Stimulated activated CD4-positive, alpha-beta T cell treated with anti-CD3 and anti-CD28 coated beads, Interleukin-4, amount 100 ng/mL, for 4 hours (primary cell): Measurements from ENCODE around the gene SAMD4B.
"Not testable (repeated sequence)": the region's sequence is repeated elsewhere in the genome, so short reads cannot be mapped to it uniquely, and the experiment has no call there.

Source experiments
- DNase-seq, 2 experiments: peaks; one replicate each; pipeline ENCODE4 v3.0.0-alpha.2; 2020

The SAMD4B gene

DNA sequence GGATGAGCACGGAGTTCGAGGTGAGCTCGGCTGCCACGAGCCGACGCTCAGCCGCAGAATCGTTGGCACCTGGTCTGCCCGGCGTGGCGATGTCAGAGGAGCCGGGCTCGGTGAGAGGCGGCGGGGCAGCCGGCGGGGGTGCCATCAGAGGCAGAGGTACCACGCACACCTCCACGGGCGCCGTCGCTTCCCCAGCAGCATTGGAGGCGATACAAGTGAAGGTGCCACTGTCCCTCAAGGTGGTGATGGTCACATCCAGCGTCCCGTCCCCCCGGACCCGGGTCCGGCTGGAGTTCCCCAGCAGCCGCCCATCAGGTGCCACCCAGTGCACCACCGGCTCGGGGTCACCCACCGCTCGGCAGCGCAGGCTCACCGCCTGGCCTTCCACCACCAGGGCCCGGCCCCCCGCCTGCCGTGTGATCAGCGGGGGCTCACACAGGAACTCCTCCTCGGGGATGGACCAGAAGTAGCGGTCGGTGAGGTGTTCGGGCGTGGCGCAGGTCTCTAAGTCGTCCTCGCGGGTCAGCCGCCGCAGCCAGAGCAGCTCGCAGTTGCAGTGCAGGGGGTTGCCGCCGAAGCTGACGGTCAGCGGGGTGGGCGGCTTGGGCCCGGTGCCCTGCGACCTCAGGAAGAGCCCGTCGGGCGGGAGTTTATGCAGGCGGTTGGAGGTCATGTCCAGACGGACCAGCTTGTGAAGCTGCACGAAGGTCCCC, 28.0 kb upstream of the SAMD4B start:
- DNase-seq: no peak

GRCh38 chr19:39315933-39316332, 26.3 kb upstream of the SAMD4B start:
- no peak for DNase-seq

- no peak for DNase-seq
Observed at GRCh38 chr19:39316627-39317321, 25.4 kb upstream of the SAMD4B start.

GRCh38 chr19:39317476-39317875, 24.7 kb upstream of the SAMD4B start:
- DNase-seq: no peak

DNA sequence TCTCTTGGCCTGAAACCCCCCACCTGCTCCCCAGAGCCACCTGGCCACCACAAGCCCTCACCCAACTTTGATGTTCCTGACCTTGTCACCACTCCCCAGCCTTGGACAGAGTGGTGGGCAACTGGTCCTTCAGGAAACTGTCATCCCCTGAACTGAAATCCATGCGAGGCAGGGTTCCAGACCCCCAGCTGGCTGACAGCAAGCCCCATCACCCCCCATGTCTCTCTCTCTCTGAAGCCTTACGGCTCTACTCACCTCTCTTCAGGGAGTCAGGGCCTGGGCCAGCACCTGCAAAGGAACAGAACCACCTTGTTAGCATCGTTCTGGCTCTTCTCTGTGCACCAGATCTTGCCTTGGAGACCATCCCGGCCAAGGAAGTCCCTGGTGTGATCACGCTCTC, 24.1 kb upstream of the SAMD4B start:
- no peak for DNase-seq

DNA sequence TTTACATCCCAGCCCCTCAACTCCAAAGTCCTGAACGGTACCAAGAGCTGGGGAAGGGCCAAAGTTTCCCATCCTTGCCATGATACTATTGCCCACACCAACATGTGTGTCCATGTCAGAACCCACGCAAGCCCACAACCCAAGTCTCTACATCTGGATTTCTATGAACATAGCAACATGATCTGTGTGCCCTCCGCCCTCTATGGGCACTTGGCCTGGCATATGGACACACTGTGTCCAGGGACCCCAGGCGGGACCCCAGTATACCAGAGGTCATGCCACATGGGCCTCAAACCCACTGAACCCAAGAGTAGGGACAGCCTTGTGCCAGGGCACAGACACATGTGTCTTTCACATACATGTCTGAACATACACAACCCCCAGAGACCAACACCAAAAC, 23.5 kb upstream of the SAMD4B start:
- no peak for DNase-seq

DNA sequence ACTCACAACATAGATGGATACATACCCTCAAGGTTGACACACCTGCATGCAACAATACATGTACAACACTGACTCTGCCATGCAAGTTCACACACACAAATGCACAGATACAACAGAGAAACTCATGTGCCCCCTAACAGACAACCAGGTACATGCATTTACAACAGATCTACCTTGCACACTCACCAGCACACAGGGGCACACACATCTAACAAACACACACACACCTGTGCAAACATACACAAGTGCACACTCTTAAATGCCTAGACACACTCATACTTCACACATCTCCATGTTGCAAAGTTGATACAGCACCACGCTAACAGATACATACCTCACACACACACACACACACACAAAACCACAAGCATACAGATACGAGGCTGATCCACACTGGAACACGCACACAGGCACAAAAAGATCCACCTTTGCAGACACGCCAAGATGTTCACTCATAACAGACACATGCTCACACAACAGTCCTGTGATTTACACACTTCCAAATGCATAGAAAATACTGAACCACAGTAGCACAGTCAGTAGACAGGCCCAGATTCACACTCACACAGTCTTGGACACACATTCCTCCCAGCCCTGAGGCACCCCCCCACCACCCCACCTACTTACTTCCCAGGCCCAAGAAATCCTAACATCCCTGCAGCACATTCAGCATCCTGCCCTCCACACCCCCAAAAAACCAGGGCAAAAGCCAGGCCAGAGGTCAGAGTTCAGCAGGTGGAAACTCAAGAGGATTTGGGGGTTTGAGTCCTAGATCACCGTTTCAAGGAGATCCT, 22.9 kb upstream of the SAMD4B start:
- DNase-seq: no peak

GRCh38 chr19:39319892-39320248, 22.4 kb upstream of the SAMD4B start:
- no peak for DNase-seq

DNA sequence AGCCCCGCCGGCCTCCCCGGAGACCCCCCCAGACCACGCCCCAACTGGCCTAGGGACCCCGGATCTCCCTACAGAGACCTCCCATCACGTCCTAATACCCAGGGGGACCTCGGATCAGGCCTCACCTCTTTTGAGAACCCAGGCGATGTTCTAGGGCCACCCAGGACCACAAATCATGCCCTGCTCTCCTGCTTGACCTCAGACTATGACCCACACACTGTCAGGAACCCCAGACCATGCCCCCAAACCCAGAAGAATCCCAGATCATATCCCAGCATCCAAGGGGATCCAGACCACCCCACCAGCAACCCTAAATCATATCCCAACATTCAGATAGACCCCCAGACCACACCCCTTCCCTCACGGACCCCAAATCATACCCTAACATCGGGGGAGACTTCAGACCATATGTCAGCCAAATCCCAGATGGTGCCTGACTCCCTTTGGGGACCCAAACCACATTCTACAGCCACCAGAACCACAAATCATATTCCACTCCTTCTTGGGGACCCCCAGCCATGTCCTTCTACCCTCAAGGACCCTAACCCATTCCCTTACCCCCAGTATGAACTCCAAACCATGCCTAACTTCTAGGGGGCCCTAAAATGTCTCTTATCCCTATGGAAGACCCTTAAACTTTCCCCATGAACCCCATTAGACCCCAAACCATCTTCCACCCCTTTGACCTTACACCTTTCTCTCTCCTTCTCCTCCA, 20.9 kb upstream of the SAMD4B start:
- DNase-seq: no peak

DNA sequence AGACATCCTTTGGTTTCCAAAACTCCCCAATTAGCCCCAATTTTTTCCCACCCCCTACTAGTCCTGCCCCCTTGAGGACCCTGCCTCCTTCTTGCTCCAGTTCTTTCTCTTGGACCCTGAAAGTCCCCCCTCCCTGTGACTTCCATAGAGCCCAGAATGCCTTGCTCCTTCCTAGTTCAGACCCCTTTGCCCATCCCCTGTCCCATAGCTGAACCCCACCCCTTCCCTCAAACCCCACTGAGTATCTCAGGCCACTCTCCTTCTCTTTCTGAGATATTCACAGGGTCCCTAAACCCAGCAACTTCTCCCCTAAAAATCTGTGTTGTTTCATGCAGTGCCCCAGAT, 20.4 kb upstream of the SAMD4B start:
- DNase-seq: no peak

DNA sequence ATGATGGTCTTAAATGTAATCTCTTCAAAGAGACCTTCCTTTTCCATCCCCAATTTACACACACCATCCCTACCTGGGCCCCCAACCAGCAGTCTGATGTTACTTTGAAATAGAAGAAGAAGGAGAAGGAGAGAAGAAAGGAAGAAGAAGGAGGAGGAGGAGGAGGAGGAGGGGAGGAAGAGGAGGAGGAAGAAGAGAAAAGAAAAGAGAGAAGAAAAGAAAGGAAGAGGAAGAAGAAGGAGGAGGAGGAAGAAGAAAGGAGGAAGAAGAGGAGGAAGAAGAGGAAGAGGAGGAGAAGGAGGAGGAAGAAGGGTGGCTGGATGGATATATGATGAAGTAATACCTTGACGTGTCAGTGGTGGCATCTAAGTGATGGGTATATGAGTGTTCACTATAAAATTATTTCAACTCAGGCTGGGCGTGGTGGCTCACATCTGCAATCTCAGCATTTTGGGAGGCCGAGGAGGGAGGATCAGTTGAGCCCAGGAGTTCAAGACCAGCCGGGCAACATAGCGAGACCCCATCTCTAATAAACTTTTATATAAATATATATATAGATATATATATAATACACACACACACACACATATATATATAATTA, 17.9 kb upstream of the SAMD4B start:
- DNase-seq: no peak

- DNase-seq: no peak
Observed at GRCh38 chr19:39325778-39326665, 16.2 kb upstream of the SAMD4B start.

DNA sequence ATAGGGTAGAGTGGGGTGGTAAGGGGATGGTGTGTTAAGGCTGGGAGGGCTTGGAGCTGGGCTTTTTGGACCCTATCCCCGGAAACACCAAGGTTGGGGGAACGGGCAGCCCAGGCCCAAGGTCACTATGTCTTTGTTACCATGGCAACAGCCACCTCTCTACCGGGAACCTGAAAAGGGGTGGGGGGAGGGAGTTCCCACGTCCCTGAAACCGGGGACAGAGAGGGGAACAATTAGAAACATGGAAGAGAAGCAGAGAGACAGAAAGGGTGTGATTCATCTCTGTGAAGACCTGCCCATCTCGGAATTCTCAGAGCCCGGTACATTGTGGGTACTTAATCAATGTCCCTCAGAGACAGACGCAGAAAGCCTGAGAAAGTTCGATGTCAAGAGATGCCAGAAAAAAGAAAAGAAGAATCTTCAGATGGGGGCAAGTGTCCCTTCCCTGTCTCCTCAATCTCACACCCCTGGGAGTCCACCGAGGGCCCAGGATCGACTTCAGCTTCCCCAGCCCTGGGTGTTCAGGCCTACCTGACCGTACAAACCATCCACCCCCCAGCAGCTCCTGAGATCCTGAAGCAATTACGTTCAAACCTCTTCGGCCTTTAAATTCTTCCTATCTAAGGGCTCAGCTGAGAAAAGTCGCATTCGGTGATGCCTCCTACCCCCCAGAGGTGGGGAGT, 14.7 kb upstream of the SAMD4B start:
- DNase-seq: no peak

DNA sequence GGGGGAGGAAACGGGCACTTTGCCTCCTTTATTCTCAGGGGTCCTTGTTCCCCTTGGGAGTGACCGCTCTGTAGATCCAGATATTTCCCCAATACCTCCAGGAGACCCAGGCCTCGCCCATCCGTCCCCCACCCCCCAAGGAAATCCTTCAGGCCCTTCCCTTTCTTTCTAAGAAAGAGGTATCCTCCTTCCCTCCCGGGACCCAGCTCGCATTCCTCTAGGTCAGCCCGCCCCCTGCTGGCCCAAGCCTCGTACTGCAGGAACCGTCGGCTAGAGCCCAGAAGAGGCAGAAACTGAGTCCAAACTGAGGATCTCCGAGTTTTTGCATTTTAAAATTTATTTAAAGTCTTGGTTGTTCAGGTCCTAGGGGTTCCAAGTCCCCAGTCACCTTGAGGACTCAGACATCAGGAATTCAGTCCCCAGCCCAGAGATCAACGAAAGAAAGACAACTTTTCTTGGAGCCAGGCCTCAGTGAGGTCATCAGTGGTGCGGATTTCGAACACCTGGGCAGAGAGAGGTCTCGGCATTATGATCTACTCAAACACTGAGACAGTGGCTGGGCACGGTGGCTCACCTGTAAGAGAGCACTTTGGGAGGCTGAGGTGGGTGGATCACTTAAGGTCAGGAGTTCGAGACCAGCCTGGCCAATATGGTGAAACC, 14.0 kb upstream of the SAMD4B start:
- DNase-seq: peak; percentile 74 to 81

- DNase-seq: no peak
Observed at GRCh38 chr19:39329948-39330347, 12.3 kb upstream of the SAMD4B start.

GRCh38 chr19:39332293-39332692, 9.9 kb upstream of the SAMD4B start:
- DNase-seq: no peak

DNA sequence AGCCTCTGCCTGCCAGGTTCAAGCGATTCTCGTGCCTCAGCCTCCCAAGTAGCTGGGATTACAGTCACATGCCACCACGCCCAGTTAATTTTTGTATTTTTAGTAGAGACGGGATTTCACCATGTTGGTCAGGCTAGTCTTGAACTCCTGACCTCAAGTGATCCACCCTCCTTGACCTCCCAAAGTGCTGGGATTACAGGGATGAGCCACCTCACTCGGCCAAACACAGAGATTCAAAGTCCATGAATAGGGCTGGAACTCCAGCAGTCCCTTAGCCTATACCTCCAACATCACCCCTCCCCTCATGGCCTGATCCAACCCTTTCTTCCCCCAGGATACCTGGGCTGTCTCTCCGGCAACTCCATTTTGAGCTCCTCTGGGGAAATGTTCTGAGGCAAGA, 9.5 kb upstream of the SAMD4B start:
- not testable (repeated sequence) for DNase-seq

- DNase-seq: no peak
Observed at GRCh38 chr19:39333507-39333906, 8.7 kb upstream of the SAMD4B start.

GRCh38 chr19:39334444-39334976, 7.7 kb upstream of the SAMD4B start:
- no peak for DNase-seq

DNA sequence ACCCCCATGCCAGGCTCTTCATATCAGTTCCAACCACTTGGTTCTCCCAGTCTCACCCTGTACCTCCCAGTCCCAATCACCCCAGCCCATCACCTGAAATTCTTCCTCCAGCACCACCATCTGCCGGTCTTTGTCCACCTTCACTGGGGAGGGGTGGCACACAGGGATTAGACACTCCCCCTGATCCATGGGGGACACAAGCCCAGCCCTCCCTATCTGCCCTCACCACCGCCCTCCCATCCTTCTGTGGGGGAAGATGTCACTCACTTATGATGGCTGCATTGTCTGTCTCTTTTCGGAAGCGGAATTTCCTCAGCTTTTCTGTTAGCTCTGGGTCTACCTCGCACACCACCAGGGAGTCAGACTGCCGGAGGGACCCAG, 7.1 kb upstream of the SAMD4B start:
- DNase-seq: no peak

GRCh38 chr19:39336483-39336882, 5.7 kb upstream of the SAMD4B start:
- DNase-seq: no peak
